Mesothelial cell of epicardium (in vitro differentiated cells): ENCODE results near the gene SBF2. TPM values are rescaled to one million over a fixed set of nuclear protein-coding genes. Genes with fewer than 3 reads are reported as not detected.
A peak's percentile ranks its signal among the peaks of the same experiment; 100 is the strongest.

Experiments used
- DNase-seq, 2 experiments: peaks; one replicate each; pipeline ENCODE4 v3.0.0; 2021; ENCODE audit warnings: low spot score in 2 of 2; ENCODE audit not compliant: unreplicated experiment in 2 of 2
- H3K27ac Mint-ChIP-seq: 2 replicates; pipeline ENCODE4 v1.8.0; 2021; ENCODE audit warnings: mixed read lengths
- H3K27me3 Mint-ChIP-seq: 2 replicates; pipeline ENCODE4 v1.8.0; 2021; ENCODE audit warnings: low read depth, mixed read lengths
- H3K36me3 Mint-ChIP-seq: 2 replicates; pipeline ENCODE4 v1.8.0; 2021; ENCODE audit warnings: mixed read lengths
- H3K4me1 Mint-ChIP-seq: 2 replicates; pipeline ENCODE4 v1.8.0; 2021; ENCODE audit warnings: mixed read lengths
- H3K4me3 Mint-ChIP-seq: 2 replicates; pipeline ENCODE4 v1.8.0; 2021; ENCODE audit warnings: mild to moderate bottlenecking, moderate library complexity, mixed read lengths
- H3K9me3 Mint-ChIP-seq: 2 replicates; pipeline ENCODE4 v1.8.0; 2021; ENCODE audit warnings: mixed read lengths
- total RNA-seq: library from RNA; stranded (reverse); gene quantifications from 3 replicates; pipeline ENCODE4 v1.2.1, GENCODE V29; 2021
- TF ChIP-seq, protein P1 (sequence below): fragments of 200-600 bp; sonication (generic); IDR thresholded peaks from one replicate; pipeline ENCODE4 v1.5.0; 2021; ENCODE audit warnings: antibody characterized with exemption; ENCODE audit not compliant: unreplicated experiment

SBF2 gene
- total RNA-seq, 1 donor from 2014 or later = 58.4 TPM

GRCh38 chr11:9858218-9858617 lies 435.8 kb downstream of the SBF2 start:
- no peak for DNase-seq
- Mint-ChIP-seq H3K9me3 (no peaks in the 10 kb centered on the region), H3K36me3 (no peaks in the 10 kb centered on the region), H3K4me1 (peaks cover 28% of the 10 kb centered on the region), H3K27me3 (no peaks in the 10 kb centered on the region), H3K27ac (peak overlapping the region; percentile 88), H3K4me3 (no peak overlapping the region)
- TF ChIP-seq, protein P1, sequence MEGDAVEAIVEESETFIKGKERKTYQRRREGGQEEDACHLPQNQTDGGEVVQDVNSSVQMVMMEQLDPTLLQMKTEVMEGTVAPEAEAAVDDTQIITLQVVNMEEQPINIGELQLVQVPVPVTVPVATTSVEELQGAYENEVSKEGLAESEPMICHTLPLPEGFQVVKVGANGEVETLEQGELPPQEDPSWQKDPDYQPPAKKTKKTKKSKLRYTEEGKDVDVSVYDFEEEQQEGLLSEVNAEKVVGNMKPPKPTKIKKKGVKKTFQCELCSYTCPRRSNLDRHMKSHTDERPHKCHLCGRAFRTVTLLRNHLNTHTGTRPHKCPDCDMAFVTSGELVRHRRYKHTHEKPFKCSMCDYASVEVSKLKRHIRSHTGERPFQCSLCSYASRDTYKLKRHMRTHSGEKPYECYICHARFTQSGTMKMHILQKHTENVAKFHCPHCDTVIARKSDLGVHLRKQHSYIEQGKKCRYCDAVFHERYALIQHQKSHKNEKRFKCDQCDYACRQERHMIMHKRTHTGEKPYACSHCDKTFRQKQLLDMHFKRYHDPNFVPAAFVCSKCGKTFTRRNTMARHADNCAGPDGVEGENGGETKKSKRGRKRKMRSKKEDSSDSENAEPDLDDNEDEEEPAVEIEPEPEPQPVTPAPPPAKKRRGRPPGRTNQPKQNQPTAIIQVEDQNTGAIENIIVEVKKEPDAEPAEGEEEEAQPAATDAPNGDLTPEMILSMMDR = no peak

- DNase-seq = no peak
- H3K9me3 Mint-ChIP-seq = no peaks in the 10 kb centered on the region
- H3K36me3 Mint-ChIP-seq = peaks cover 4% of the 10 kb centered on the region
- H3K4me3 Mint-ChIP-seq = no peak overlapping the region
- peaks cover 25% of the 10 kb centered on the region for H3K4me1 Mint-ChIP-seq
- H3K27me3 Mint-ChIP-seq = no peaks in the 10 kb centered on the region
- no peak overlapping the region for H3K27ac Mint-ChIP-seq
- TF ChIP-seq, protein P1 = no peak
These were observed 438.3 kb downstream of the SBF2 start for GRCh38 chr11:9855579-9856287.

DNA sequence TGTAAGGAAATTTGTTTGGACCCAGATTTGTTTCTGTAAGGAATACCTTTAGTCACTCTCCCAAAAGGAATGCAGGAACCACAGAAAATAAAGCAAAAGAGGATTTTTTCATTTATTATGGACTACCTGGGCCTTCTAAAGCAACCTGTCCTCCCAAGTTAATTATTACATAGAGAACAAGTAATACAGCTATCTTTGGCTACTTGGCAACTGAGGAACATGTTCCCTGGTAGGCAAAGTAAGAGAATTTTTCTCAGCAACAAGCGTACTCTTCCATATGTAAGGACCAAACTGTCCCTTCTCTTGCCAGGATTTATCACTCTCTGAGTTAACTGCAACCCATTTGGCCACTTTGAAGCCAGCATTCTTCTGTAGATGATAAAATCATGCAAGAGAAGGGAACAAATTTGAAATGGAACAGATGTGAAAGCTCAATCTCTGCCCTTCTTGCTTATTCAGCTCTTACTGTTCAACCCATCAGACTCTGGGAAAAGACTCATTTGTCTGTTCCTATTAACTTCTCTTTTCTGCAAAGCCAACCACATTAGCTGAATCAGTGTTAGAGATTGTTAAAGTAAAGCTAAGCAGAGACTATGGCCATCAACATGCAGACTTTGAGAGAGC lies 440.0 kb downstream of the SBF2 start:
- TF ChIP-seq, protein P1 = no peak
- DNase-seq = no peak
- peaks cover 14% of the 10 kb centered on the region for H3K36me3 Mint-ChIP-seq
- no peak overlapping the region for H3K4me3 Mint-ChIP-seq
- peaks cover 16% of the 10 kb centered on the region for H3K4me1 Mint-ChIP-seq
- H3K9me3 Mint-ChIP-seq = no peaks in the 10 kb centered on the region
- no peak overlapping the region for H3K27ac Mint-ChIP-seq
- H3K27me3 Mint-ChIP-seq = no peaks in the 10 kb centered on the region

DNA sequence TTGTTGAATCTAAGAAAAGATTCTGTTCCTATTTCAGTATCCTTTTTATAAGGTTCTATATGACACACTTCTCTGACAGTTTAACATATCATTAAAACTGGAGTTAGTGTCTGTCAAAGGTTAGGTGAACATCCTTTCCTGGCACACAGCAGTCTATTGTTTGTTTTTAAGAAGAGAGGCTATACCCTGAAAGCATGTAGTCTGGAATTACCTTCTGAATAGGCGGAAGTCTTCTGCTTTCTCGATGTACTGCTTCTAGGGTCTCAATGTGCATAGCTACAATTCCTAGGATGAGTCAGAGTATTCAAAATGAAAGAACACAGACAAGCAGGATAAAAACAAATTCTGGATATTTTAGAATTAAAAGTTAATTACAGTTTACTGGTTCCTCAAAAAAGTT lies 441.6 kb downstream of the SBF2 start:
- Mint-ChIP-seq H3K4me3 (no peak overlapping the region), H3K4me1 (peaks cover 6% of the 10 kb centered on the region), H3K27me3 (no peaks in the 10 kb centered on the region), H3K36me3 (peaks cover 14% of the 10 kb centered on the region), H3K9me3 (no peaks in the 10 kb centered on the region), H3K27ac (no peak overlapping the region)
- TF ChIP-seq, protein P1 = no peak
- DNase-seq = no peak

DNA sequence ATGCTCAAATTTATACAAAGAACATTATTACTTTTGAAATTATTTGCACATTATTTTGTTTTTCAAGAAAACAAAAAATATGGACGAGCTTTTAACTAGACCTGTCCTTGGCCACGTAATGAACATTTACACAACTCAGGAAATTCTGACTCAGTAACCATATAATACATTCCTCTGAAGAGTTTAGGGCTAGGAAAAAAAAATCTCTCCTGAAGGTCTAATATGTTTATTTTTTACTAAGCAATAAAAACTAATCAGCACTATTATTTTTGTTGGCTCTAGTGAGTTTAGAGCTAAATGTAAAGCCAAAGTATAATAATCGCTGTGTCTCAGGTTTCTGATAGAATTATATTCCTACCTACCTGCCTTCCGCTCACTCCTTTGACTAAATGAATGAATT lies 442.7 kb downstream of the SBF2 start:
- Mint-ChIP-seq H3K9me3 (no peaks in the 10 kb centered on the region), H3K27ac (no peak overlapping the region), H3K4me1 (peaks cover 6% of the 10 kb centered on the region), H3K36me3 (peaks cover 20% of the 10 kb centered on the region), H3K4me3 (no peak overlapping the region), H3K27me3 (no peaks in the 10 kb centered on the region)
- TF ChIP-seq, protein P1 = no peak
- DNase-seq = no peak
